GM23338 (cell line): Measurements from ENCODE around the gene PPM1L. TPM values are rescaled to one million over a fixed set of nuclear protein-coding genes. Genes with fewer than 3 reads are reported as not detected.

Experiments used
- CREB1 ChIP-seq: fragments of 250-450 bp; sonication (Bioruptor Pico); IDR thresholded peaks from 2 replicates; pipeline ENCODE4 v1.5.0; 2020; ENCODE audit warnings: low read depth, mild to moderate bottlenecking, moderate library complexity
- EZH2phosphoT487 ChIP-seq: fragments of 200-600 bp; sonication (generic); IDR thresholded peaks from one replicate; pipeline ENCODE4 v1.8.1; 2018; ENCODE audit warnings: antibody characterized with exemption; ENCODE audit not compliant: unreplicated experiment
- STAT1 ChIP-seq: IDR thresholded peaks from one replicate; pipeline ENCODE4 v1.6.1; 2016; ENCODE audit warnings: antibody characterized with exemption; ENCODE audit not compliant: unreplicated experiment
- polyA plus RNA-seq: library from polyadenylated mRNA; unstranded; fragments of >200 nt; fragmentation: Nextera tagmentation; extraction: Ambion mirVana; gene quantifications from 2 replicates; pipeline ENCODE4 v1.2.1, GENCODE V29; 2016
- total RNA-seq: library from RNA; depleted of rRNA; stranded (reverse); fragments of >200 nt; shearing (Covaris generic); gene quantifications from 2 replicates; pipeline ENCODE4 v1.2.3, GENCODE V29; 2014
- TF ChIP-seq, protein P1 (sequence below): fragments of 250-450 bp; sonication (Bioruptor Pico); IDR thresholded peaks from 2 replicates; pipeline ENCODE4 v1.5.0; 2020; ENCODE audit warnings: mild to moderate bottlenecking, moderate library complexity
- TF ChIP-seq, protein P2 (sequence below), 2 experiments: fragments of 200-600 bp in 1 of 2; sonication (generic) in 1 of 2; conservative IDR thresholded peaks; 2 replicates each; pipeline versions ENCODE4 v1.5.1 to v1.6.1; 2016 to 2017; ENCODE audit warnings: antibody characterized with exemption in 2 of 2, low read depth in 2 of 2, mild to moderate bottlenecking in 2 of 2, moderate library complexity in 1 of 2
- TF ChIP-seq, protein P3 (sequence below): IDR thresholded peaks from 2 replicates; pipeline ENCODE4 v1.6.1; 2016; ENCODE audit warnings: antibody characterized with exemption

The PPM1L gene
- total and polyA plus RNA-seq, 2 experiments from 2014 or later, result 3.9 to 26.4 TPM

DNA sequence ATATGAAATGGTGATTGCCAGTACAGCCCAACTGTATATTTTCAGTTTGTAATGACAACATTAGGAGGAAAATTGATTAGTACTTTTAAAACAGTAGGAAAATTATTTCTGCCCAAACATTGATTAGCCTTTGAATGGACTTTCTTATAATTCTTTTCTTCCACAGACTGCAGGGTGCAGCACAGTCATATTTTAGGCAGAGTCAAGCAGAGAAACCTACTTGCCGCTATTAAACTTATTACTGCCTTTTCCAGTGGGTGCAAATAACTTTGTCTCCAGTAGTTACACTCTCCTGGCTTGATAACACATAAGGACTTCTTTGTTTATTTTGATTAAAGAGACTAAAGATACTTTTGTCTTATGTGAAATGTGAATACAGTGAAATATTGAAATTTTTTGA is 85.4 kb downstream of the PPM1L start (continued):
- TF ChIP-seq, protein P1, sequence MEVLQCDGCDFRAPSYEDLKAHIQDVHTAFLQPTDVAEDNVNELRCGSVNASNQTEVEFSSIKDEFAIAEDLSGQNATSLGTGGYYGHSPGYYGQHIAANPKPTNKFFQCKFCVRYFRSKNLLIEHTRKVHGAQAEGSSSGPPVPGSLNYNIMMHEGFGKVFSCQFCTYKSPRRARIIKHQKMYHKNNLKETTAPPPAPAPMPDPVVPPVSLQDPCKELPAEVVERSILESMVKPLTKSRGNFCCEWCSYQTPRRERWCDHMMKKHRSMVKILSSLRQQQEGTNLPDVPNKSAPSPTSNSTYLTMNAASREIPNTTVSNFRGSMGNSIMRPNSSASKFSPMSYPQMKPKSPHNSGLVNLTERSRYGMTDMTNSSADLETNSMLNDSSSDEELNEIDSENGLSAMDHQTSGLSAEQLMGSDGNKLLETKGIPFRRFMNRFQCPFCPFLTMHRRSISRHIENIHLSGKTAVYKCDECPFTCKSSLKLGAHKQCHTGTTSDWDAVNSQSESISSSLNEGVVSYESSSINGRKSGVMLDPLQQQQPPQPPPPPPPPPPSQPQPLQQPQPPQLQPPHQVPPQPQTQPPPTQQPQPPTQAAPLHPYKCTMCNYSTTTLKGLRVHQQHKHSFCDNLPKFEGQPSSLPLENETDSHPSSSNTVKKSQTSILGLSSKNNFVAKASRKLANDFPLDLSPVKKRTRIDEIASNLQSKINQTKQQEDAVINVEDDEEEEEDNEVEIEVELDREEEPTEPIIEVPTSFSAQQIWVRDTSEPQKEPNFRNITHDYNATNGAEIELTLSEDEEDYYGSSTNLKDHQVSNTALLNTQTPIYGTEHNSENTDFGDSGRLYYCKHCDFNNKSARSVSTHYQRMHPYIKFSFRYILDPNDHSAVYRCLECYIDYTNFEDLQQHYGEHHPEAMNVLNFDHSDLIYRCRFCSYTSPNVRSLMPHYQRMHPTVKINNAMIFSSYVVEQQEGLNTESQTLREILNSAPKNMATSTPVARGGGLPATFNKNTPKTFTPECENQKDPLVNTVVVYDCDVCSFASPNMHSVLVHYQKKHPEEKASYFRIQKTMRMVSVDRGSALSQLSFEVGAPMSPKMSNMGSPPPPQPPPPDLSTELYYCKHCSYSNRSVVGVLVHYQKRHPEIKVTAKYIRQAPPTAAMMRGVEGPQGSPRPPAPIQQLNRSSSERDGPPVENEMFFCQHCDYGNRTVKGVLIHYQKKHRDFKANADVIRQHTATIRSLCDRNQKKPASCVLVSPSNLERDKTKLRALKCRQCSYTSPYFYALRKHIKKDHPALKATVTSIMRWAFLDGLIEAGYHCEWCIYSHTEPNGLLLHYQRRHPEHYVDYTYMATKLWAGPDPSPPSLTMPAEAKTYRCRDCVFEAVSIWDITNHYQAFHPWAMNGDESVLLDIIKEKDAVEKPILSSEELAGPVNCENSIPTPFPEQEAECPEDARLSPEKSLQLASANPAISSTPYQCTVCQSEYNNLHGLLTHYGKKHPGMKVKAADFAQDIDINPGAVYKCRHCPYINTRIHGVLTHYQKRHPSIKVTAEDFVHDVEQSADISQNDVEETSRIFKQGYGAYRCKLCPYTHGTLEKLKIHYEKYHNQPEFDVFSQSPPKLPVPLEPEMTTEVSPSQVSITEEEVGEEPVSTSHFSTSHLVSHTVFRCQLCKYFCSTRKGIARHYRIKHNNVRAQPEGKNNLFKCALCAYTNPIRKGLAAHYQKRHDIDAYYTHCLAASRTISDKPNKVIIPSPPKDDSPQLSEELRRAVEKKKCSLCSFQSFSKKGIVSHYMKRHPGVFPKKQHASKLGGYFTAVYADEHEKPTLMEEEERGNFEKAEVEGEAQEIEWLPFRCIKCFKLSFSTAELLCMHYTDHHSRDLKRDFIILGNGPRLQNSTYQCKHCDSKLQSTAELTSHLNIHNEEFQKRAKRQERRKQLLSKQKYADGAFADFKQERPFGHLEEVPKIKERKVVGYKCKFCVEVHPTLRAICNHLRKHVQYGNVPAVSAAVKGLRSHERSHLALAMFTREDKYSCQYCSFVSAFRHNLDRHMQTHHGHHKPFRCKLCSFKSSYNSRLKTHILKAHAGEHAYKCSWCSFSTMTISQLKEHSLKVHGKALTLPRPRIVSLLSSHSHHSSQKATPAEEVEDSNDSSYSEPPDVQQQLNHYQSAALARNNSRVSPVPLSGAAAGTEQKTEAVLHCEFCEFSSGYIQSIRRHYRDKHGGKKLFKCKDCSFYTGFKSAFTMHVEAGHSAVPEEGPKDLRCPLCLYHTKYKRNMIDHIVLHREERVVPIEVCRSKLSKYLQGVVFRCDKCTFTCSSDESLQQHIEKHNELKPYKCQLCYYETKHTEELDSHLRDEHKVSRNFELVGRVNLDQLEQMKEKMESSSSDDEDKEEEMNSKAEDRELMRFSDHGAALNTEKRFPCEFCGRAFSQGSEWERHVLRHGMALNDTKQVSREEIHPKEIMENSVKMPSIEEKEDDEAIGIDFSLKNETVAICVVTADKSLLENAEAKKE (CRISPR knock-in tag), result no peak
- no peak for TF ChIP-seq CREB1
- TF ChIP-seq, protein P2, sequence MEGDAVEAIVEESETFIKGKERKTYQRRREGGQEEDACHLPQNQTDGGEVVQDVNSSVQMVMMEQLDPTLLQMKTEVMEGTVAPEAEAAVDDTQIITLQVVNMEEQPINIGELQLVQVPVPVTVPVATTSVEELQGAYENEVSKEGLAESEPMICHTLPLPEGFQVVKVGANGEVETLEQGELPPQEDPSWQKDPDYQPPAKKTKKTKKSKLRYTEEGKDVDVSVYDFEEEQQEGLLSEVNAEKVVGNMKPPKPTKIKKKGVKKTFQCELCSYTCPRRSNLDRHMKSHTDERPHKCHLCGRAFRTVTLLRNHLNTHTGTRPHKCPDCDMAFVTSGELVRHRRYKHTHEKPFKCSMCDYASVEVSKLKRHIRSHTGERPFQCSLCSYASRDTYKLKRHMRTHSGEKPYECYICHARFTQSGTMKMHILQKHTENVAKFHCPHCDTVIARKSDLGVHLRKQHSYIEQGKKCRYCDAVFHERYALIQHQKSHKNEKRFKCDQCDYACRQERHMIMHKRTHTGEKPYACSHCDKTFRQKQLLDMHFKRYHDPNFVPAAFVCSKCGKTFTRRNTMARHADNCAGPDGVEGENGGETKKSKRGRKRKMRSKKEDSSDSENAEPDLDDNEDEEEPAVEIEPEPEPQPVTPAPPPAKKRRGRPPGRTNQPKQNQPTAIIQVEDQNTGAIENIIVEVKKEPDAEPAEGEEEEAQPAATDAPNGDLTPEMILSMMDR (conservative IDR thresholded peaks at IDR 0.05; ENCODE audit: low read depth in 2 of 2), result no peak
- TF ChIP-seq, protein P3, sequence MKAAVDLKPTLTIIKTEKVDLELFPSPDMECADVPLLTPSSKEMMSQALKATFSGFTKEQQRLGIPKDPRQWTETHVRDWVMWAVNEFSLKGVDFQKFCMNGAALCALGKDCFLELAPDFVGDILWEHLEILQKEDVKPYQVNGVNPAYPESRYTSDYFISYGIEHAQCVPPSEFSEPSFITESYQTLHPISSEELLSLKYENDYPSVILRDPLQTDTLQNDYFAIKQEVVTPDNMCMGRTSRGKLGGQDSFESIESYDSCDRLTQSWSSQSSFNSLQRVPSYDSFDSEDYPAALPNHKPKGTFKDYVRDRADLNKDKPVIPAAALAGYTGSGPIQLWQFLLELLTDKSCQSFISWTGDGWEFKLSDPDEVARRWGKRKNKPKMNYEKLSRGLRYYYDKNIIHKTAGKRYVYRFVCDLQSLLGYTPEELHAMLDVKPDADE, result no peak
- TF ChIP-seq EZH2phosphoT487, result no peak
- no peak for TF ChIP-seq STAT1
